B cell (primary cell): ENCODE results near the gene MAD1L1. TPM values are rescaled to one million over a fixed set of nuclear protein-coding genes. Genes with fewer than 3 reads are reported as not detected.

Source experiments
- ATAC-seq: fragments of 200-7000 bp; cut with Tn5 transposase; one replicate; pipeline ENCODE4 v1.10.0; 2021; ENCODE audit warnings: low read depth, mild to moderate bottlenecking, moderate number of reproducible peaks, moderate library complexity
- CTCF ChIA-PET: fragments of 350-600 bp; sonication (Branson Sonifier 250); formaldehyde crosslinking; loops from one replicate; lab custom pipeline; 2021; ENCODE audit warnings: antibody characterized with exemption, inconsistent platforms; lab: Charles Lee
- POLR2A ChIA-PET: fragments of 350-600 bp; sonication (Branson Sonifier 250); formaldehyde crosslinking; loops from one replicate; lab custom pipeline; 2021; ENCODE audit warnings: antibody characterized with exemption; lab: Charles Lee
- DNase-seq: peaks from one replicate; pipeline ENCODE4 v3.0.0; 2013
- H2AFZ ChIP-seq: 2 replicates; pipeline ENCODE4 v1.6.1; 2012; ENCODE audit warnings: mild to moderate bottlenecking, low read depth, low read length; ENCODE audit not compliant: insufficient read depth, poor library complexity, severe bottlenecking
- H3K27ac ChIP-seq, 2 donors: 1 replicate in 1 of 2; 2 replicates in 1 of 2; pipeline ENCODE4 v1.5.1; 2012 to 2013; ENCODE audit warnings: low read length in 2 of 2, mild to moderate bottlenecking in 2 of 2, moderate library complexity in 1 of 2
- H3K27me3 ChIP-seq, 4 experiments: fragments of 200-600 bp in 1 of 4; sonication (generic) in 1 of 4; replicated peaks in 1 of 4; 1 replicate in 2 of 4; 2 replicates in 2 of 4; pipeline versions ENCODE4 v1.6.1 to v1.7.0; 2013 to 2016; ENCODE audit warnings: low read length in 3 of 4, mild to moderate bottlenecking in 2 of 4, mixed read lengths in 1 of 4, moderate library complexity in 1 of 4; ENCODE audit not compliant: insufficient read depth in 4 of 4, control insufficient read depth in 3 of 4; ENCODE audit errors: control extremely low read depth in 1 of 4
- H3K36me3 ChIP-seq, 2 experiments: replicated peaks in 1 of 2; 1 replicate in 1 of 2; 2 replicates in 1 of 2; pipeline versions ENCODE4 v1.6.1 to v1.7.1; 2013; ENCODE audit warnings: low read length in 1 of 2; ENCODE audit not compliant: insufficient read depth in 2 of 2, control insufficient read depth in 1 of 2; ENCODE audit errors: control extremely low read depth in 1 of 2, extremely low read depth in 1 of 2
- H3K4me1 ChIP-seq, 2 donors: fragments of 200-600 bp in 1 of 2; sonication (generic) in 1 of 2; 1 replicate in 1 of 2; 2 replicates in 1 of 2; pipeline versions ENCODE4 v1.5.1 to v1.6.1; 2013 to 2017; ENCODE audit warnings: low read length in 2 of 2; ENCODE audit not compliant: control insufficient read depth in 2 of 2, insufficient read depth in 2 of 2
- H3K4me2 ChIP-seq: replicated peaks from 2 replicates; pipeline ENCODE3; 2012; ENCODE audit warnings: mild to moderate bottlenecking, low read depth, low read length; ENCODE audit not compliant: poor library complexity, severe bottlenecking
- H3K4me3 ChIP-seq, 5 experiments: fragments of 200-600 bp in 1 of 5; sonication (generic) in 1 of 5; 1 replicate in 3 of 5; 2 replicates in 2 of 5; pipeline versions ENCODE4 v1.5.1 to v1.7.0; 2011 to 2016; ENCODE audit warnings: low read length in 4 of 5, mild to moderate bottlenecking in 4 of 5, low read depth in 2 of 5, control low read depth in 1 of 5, moderate library complexity in 1 of 5; ENCODE audit not compliant: insufficient read depth in 1 of 5; ENCODE audit errors: control extremely low read depth in 1 of 5, extremely low read depth in 1 of 5
- H3K79me2 ChIP-seq: fragments of 200-600 bp; sonication (generic); one replicate; pipeline ENCODE4 v1.6.0; 2016; ENCODE audit warnings: low read length; ENCODE audit not compliant: control insufficient read depth, insufficient read depth
- H3K9ac ChIP-seq: fragments of 200-600 bp; sonication (generic); 2 replicates; pipeline ENCODE4 v1.6.1; 2017; ENCODE audit warnings: mild to moderate bottlenecking, low read length, moderate library complexity
- H3K9me3 ChIP-seq, 3 donors: one replicate each; pipeline versions ENCODE4 v1.6.1 to v1.7.1; 2013; ENCODE audit warnings: low read length in 2 of 3; ENCODE audit not compliant: control insufficient read depth in 2 of 3, insufficient read depth in 1 of 3; ENCODE audit errors: control extremely low read depth in 1 of 3
- H4K20me1 ChIP-seq: 2 replicates; pipeline ENCODE4 v1.6.0; 2012; ENCODE audit warnings: mild to moderate bottlenecking, low read length; ENCODE audit not compliant: insufficient read depth, control insufficient read depth, poor library complexity, severe bottlenecking
- H3K27ac Mint-ChIP-seq: one replicate; pipeline ENCODE4 v1.8.0; 2021; ENCODE audit warnings: mixed read lengths
- H3K27me3 Mint-ChIP-seq: one replicate; pipeline ENCODE4 v1.8.0; 2021; ENCODE audit warnings: mixed read lengths
- H3K4me1 Mint-ChIP-seq: one replicate; pipeline ENCODE4 v1.8.0; 2021; ENCODE audit warnings: mixed read lengths
- H3K4me3 Mint-ChIP-seq: one replicate; pipeline ENCODE4 v1.8.0; 2021; ENCODE audit warnings: mixed read lengths
- H3K9me3 Mint-ChIP-seq: one replicate; pipeline ENCODE4 v1.8.0; 2022; ENCODE audit warnings: mixed read lengths; ENCODE audit not compliant: insufficient read depth
- EZH2 ChIP-seq: IDR thresholded peaks from 2 replicates; pipeline ENCODE4 v1.6.1; 2012; ENCODE audit warnings: borderline replicate concordance, low read depth, mild to moderate bottlenecking, moderate library complexity, low read length; ENCODE audit not compliant: insufficient read depth, poor library complexity, severe bottlenecking
- WGBS: methylation state at CpG from one replicate; pipeline ENCODE4 v1.1.5; 2013; ENCODE audit warnings: missing lambda C conversion rate; ENCODE audit not compliant: insufficient coverage; 5-methylcytosine and 5-hydroxymethylcytosine counted together
- intact Hi-C: fragments of 100-400 bp; cut with micrococcal nuclease; formaldehyde crosslinking; loops from one replicate; pipeline ENCODE4 v1.10.0; 2022
- polyA plus RNA-seq: library from polyadenylated mRNA; depleted of rRNA; stranded (reverse); fragments of >200 nt; gene quantifications from 2 replicates; pipeline ENCODE4 v1.2.3, GENCODE V29; 2012
- total RNA-seq, 2 donors: library from RNA; stranded (reverse); fragments of 120-200 nt in 1 of 2; gene quantifications; 1 replicate in 1 of 2; 2 replicates in 1 of 2; pipeline versions ENCODE4 v1.2.3 to v1.2.4, GENCODE V29; 2013 to 2022
- TF ChIP-seq, protein P1 (sequence below): fragments of 200-600 bp; IDR thresholded peaks from one replicate; pipeline ENCODE4 v1.8.0; 2022; ENCODE audit warnings: antibody characterized with exemption, mild to moderate bottlenecking

The MAD1L1 gene
- total and polyA plus RNA-seq, 2 donors (not counting 1 experiment from before 2014, with no cell fraction given) = 86.7 to 110 TPM

DNA sequence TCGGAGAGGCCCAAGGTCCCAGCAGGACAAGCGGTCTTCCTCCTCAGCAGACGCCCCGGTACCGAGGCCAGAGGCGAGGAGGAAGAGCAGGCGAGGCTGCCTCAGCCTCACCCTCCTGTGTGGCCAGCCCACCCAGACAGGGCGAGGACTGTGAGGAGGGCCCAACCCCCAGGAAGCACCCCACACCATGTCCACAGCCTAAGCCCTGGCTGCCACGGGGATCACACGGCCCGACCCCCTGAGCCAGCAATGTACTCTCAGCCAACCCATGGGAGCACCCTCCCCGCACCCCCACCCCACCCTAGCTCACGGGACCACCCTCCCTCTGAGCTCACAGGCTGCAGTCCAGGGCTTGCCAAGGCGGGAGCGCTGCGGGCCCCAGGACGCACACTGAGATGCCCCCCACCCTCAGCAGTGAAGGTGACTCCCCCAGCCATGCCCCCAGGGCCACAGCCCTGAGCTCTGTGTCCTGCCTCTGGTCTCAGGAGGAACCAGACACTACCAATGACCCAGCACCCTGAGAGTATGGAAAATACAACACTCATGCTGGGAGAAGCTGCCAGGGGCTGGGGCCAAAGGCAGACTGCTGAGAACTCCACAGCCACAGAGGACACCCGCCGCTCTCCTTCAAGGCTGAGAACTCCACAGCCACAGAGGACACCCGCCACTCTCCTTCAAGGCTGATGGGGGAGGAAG is 93.6 kb downstream of the MAD1L1 start:
- H3K4me1 Mint-ChIP-seq = peaks cover 13% of the 10 kb centered on the region
- H3K27ac Mint-ChIP-seq = peak overlapping the region; percentile 53
- peaks cover 0 to 9% (median 0%) of the 10 kb centered on the region in 3 donors for H3K9me3 ChIP-seq
- no peaks in the 10 kb centered on the region for H3K9me3 Mint-ChIP-seq
- CTCF ChIA-PET = interaction anchor here (0.9 kb wide), 1 partner anchor 209 kb away, joined by 3 read pairs; no protein-coding TSS in a partner anchor
- peak overlapping the region; percentile 91 for H2AFZ ChIP-seq
- peak overlapping the region in 1 of 2 donors; percentile 46 for H3K27ac ChIP-seq
- H3K4me3 ChIP-seq = no peak overlapping the region
- peak overlapping the region; percentile 69 for H3K9ac ChIP-seq
- peaks cover 5 to 14% of the 10 kb centered on the region in 2 donors for H3K4me1 ChIP-seq
- H3K4me2 ChIP-seq = peak overlapping the region; percentile 82
- H3K79me2 ChIP-seq = peaks cover 8% of the 10 kb centered on the region
- no peaks in the 10 kb centered on the region for H4K20me1 ChIP-seq
- intact Hi-C loops = no loop called here
- POLR2A ChIA-PET = no interaction called here
- no peak overlapping the region for H3K4me3 Mint-ChIP-seq
- TF ChIP-seq, protein P1, sequence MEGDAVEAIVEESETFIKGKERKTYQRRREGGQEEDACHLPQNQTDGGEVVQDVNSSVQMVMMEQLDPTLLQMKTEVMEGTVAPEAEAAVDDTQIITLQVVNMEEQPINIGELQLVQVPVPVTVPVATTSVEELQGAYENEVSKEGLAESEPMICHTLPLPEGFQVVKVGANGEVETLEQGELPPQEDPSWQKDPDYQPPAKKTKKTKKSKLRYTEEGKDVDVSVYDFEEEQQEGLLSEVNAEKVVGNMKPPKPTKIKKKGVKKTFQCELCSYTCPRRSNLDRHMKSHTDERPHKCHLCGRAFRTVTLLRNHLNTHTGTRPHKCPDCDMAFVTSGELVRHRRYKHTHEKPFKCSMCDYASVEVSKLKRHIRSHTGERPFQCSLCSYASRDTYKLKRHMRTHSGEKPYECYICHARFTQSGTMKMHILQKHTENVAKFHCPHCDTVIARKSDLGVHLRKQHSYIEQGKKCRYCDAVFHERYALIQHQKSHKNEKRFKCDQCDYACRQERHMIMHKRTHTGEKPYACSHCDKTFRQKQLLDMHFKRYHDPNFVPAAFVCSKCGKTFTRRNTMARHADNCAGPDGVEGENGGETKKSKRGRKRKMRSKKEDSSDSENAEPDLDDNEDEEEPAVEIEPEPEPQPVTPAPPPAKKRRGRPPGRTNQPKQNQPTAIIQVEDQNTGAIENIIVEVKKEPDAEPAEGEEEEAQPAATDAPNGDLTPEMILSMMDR = no peak
- no peak for TF ChIP-seq EZH2
- no peaks in the 10 kb centered on the region for H3K27me3 Mint-ChIP-seq
- 96% methylated on average over 18 of the region's 20 CpGs for WGBS
- DNase-seq (no peak), ATAC-seq (no peak)
- no peaks in the 10 kb centered on the region for H3K27me3 ChIP-seq
- no peaks in the 10 kb centered on the region for H3K36me3 ChIP-seq

DNA sequence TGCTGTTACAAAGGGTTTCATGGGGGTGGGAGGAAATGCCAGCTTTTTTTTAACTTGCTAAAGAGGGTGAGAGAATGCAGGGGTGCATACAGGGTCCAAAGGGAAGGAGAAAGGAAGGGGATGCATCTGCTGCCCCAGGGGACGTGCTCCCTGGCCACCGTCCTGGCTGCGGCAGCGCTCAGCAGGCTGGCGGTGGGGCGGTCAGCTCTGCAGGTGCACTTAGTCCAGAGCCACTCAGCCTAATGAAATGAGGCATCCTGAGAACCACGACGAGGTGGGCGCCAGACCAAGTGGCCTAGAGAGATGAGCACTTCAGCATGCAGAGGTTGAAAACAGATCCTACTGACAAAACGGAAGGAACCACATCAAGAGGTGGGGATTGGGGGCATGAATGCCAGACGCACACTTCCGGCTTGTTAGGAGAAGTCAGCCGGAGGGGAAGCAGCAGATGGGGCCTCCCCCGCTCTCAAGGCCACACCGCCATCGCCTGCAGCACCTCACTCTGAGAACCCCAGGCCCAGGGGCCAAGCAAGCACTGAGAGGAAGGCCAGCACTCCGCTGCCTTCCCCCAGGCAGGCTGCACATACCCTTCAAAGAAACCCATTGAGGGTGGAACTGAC is 94.5 kb downstream of the MAD1L1 start:
- Histone ChIP-seq H3K27ac (peak overlapping the region; percentile 14 to 46), H2AFZ (peak overlapping the region; percentile 91), H3K9me3 (peaks cover 0 to 1% (median 0%) of the 10 kb centered on the region in 3 donors), H3K27me3 (no peaks in the 10 kb centered on the region), H3K79me2 (peaks cover 8% of the 10 kb centered on the region), H3K4me2 (peak overlapping the region; percentile 82), H3K4me1 (peaks cover 5 to 14% of the 10 kb centered on the region in 2 donors), H3K9ac (peak overlapping the region; percentile 69), H4K20me1 (no peaks in the 10 kb centered on the region), H3K4me3 (peak overlapping the region in 4 of 5 experiments; percentile 39 to 86 (median 62)), H3K36me3 (peaks cover 0 to 4% of the 10 kb centered on the region in 2 experiments)
- ATAC-seq = peak; percentile 89
- ChIA-PET CTCF (interaction anchor here (0.7 kb wide), 1 partner anchor 400 kb away, joined by 3 read pairs; no protein-coding TSS in a partner anchor), POLR2A (no interaction called here)
- WGBS = 7% methylated on average over 16 of the region's 17 CpGs
- Mint-ChIP-seq H3K27ac (peak overlapping the region; percentile 87), H3K27me3 (no peaks in the 10 kb centered on the region), H3K9me3 (no peaks in the 10 kb centered on the region), H3K4me3 (peak overlapping the region; percentile 93), H3K4me1 (peaks cover 13% of the 10 kb centered on the region)
- peak; percentile 86 for DNase-seq
- intact Hi-C loops = no loop called here
- TF ChIP-seq, protein P1 = no peak
- TF ChIP-seq EZH2 = no peak
